MM.1S (cell line): ENCODE results near the gene DSCAML1.

Experiments used
- DNase-seq: peaks from one replicate; pipeline ENCODE4 v3.0.0-alpha.2; 2015
- H2AFZ ChIP-seq: fragments of 300-600 bp; sonication (generic); 2 replicates; pipeline ENCODE4 v1.6.0; 2016; ENCODE audit warnings: antibody characterized with exemption, low read length
- H3F3A ChIP-seq: fragments of 300-600 bp; sonication (generic); 2 replicates; pipeline ENCODE4 v1.6.1; 2016; ENCODE audit warnings: mild to moderate bottlenecking, antibody characterized with exemption, low read length, moderate library complexity, mixed read lengths; ENCODE audit not compliant: insufficient read depth
- H3K27ac ChIP-seq: fragments of 300-600 bp; sonication (generic); 2 replicates; pipeline ENCODE4 v1.5.1; 2016; ENCODE audit warnings: mild to moderate bottlenecking, low read length
- H3K27me3 ChIP-seq: fragments of 300-600 bp; sonication (generic); replicated peaks from 2 replicates; pipeline ENCODE4 v1.6.0; 2016; ENCODE audit warnings: low read length; ENCODE audit not compliant: insufficient read depth
- H3K36me3 ChIP-seq: fragments of 300-600 bp; sonication (generic); replicated peaks from 2 replicates; pipeline ENCODE4 v1.6.1; 2016; ENCODE audit warnings: mild to moderate bottlenecking, low read length, mixed read lengths; ENCODE audit not compliant: insufficient read depth
- H3K4me1 ChIP-seq: fragments of 300-600 bp; sonication (generic); 2 replicates; pipeline ENCODE4 v1.6.1; 2016; ENCODE audit warnings: low read length, mixed read lengths
- H3K4me2 ChIP-seq: fragments of 300-600 bp; sonication (generic); 2 replicates; pipeline ENCODE4 v1.6.0; 2016; ENCODE audit warnings: low read depth, low read length
- H3K4me3 ChIP-seq: fragments of 300-600 bp; sonication (generic); 2 replicates; pipeline ENCODE4 v1.5.1; 2016; ENCODE audit warnings: low read length, mixed read lengths
- H3K79me2 ChIP-seq: fragments of 300-600 bp; sonication (generic); 2 replicates; pipeline ENCODE4 v1.6.1; 2016; ENCODE audit warnings: mixed run types, low read length, mixed read lengths
- H3K9ac ChIP-seq: fragments of 300-600 bp; sonication (generic); 2 replicates; pipeline ENCODE4 v1.6.1; 2016; ENCODE audit warnings: low read length, mixed read lengths
- H3K9me2 ChIP-seq: fragments of 300-600 bp; sonication (generic); replicated peaks from 2 replicates; pipeline ENCODE4 v1.6.1; 2016; ENCODE audit warnings: mild to moderate bottlenecking, low read length, mixed read lengths; ENCODE audit not compliant: insufficient read depth
- H3K9me3 ChIP-seq: fragments of 300-600 bp; sonication (generic); replicated peaks from 2 replicates; pipeline ENCODE4 v1.6.1; 2016; ENCODE audit warnings: mild to moderate bottlenecking, low read length, mixed read lengths; ENCODE audit not compliant: insufficient read depth
- H4K20me1 ChIP-seq: fragments of 300-600 bp; sonication (generic); 2 replicates; pipeline ENCODE4 v1.6.1; 2016; ENCODE audit warnings: mild to moderate bottlenecking, low read length, moderate library complexity, mixed read lengths; ENCODE audit not compliant: insufficient read depth
- EZH2 ChIP-seq: fragments of 300-600 bp; sonication (generic); optimal IDR thresholded peaks from 2 replicates; pipeline ENCODE3; 2017; ENCODE audit warnings: low read depth, mild to moderate bottlenecking, antibody characterized with exemption, low read length, mixed read lengths
- EZH2phosphoT487 ChIP-seq: fragments of 300-600 bp; sonication (generic); IDR thresholded peaks from 2 replicates; pipeline ENCODE4 v1.6.1; 2018; ENCODE audit warnings: antibody characterized with exemption, low read length
- TF ChIP-seq, protein P1 (sequence below): fragments of 300-600 bp; sonication (generic); IDR thresholded peaks from 2 replicates; pipeline ENCODE4 v1.5.1; 2016; ENCODE audit warnings: antibody characterized with exemption, low read length, mixed read lengths

The DSCAML1 gene

DNA sequence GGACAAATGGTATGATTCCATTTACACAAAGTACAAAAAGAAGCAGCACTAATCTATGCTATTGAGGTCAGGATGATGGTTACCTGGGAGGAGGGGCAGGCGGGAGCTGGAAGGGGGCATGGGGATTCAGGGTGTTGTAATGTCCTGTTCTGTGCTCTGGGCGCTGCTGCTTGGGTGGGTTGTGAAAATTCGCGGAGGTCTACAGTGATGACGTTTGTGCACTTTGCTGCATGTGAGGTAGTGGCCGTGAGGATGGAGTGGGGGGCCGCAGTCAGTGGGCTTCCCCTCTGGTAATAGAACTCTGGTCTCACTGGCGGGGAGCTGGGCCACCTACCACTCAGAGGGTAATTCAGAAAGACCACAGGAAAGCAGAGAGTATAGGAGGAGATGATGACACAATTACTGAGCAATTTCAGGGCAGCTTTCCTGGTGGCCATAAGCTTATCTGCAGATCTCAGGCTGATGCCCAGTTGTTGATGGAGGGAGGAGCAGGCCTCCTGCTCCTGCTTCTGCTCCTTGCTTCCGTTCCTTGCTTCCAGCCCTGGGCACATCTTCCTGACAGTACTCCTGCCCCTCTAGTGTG, 347.8 kb downstream of the DSCAML1 start:
- no peaks in the 10 kb centered on the region for H3K9me3 ChIP-seq
- H3K9ac ChIP-seq: no peak overlapping the region
- no peaks in the 10 kb centered on the region for H3K79me2 ChIP-seq
- H3K4me3 ChIP-seq: no peak overlapping the region
- no peaks in the 10 kb centered on the region for H4K20me1 ChIP-seq
- TF ChIP-seq EZH2 (no peak), EZH2phosphoT487 (no peak)
- TF ChIP-seq, protein P1, sequence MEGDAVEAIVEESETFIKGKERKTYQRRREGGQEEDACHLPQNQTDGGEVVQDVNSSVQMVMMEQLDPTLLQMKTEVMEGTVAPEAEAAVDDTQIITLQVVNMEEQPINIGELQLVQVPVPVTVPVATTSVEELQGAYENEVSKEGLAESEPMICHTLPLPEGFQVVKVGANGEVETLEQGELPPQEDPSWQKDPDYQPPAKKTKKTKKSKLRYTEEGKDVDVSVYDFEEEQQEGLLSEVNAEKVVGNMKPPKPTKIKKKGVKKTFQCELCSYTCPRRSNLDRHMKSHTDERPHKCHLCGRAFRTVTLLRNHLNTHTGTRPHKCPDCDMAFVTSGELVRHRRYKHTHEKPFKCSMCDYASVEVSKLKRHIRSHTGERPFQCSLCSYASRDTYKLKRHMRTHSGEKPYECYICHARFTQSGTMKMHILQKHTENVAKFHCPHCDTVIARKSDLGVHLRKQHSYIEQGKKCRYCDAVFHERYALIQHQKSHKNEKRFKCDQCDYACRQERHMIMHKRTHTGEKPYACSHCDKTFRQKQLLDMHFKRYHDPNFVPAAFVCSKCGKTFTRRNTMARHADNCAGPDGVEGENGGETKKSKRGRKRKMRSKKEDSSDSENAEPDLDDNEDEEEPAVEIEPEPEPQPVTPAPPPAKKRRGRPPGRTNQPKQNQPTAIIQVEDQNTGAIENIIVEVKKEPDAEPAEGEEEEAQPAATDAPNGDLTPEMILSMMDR: no peak
- no peak overlapping the region for H3K27ac ChIP-seq
- H3K4me2 ChIP-seq: no peak overlapping the region
- DNase-seq: no peak
- H3K27me3 ChIP-seq: peaks cover 52% of the 10 kb centered on the region
- no peaks in the 10 kb centered on the region for H3K36me3 ChIP-seq
- no peak overlapping the region for H2AFZ ChIP-seq
- no peaks in the 10 kb centered on the region for H3K9me2 ChIP-seq
- H3K4me1 ChIP-seq: no peaks in the 10 kb centered on the region
- no peaks in the 10 kb centered on the region for H3F3A ChIP-seq

- Histone ChIP-seq H3K36me3 (no peaks in the 10 kb centered on the region), H3K4me2 (no peak overlapping the region), H3K9ac (no peak overlapping the region), H3K4me1 (no peaks in the 10 kb centered on the region), H3K27me3 (peaks cover 77% of the 10 kb centered on the region), H3K27ac (no peak overlapping the region), H3K9me2 (no peaks in the 10 kb centered on the region), H3K79me2 (no peaks in the 10 kb centered on the region), H3F3A (no peaks in the 10 kb centered on the region), H2AFZ (no peak overlapping the region), H3K4me3 (no peak overlapping the region), H3K9me3 (no peaks in the 10 kb centered on the region), H4K20me1 (no peaks in the 10 kb centered on the region)
- TF ChIP-seq EZH2 (no peak), EZH2phosphoT487 (no peak)
- TF ChIP-seq, protein P1: no peak
- no peak for DNase-seq
These were observed 352.0 kb downstream of the DSCAML1 start for GRCh38 chr11:117444711-117445658.

GRCh38 chr11:117444256-117444655, 352.8 kb downstream of the DSCAML1 start:
- Histone ChIP-seq H3K4me3 (no peak overlapping the region), H3K9ac (no peak overlapping the region), H3K27ac (no peak overlapping the region), H3K4me1 (no peaks in the 10 kb centered on the region), H3F3A (no peaks in the 10 kb centered on the region), H4K20me1 (no peaks in the 10 kb centered on the region), H3K4me2 (no peak overlapping the region), H3K9me3 (no peaks in the 10 kb centered on the region), H3K36me3 (no peaks in the 10 kb centered on the region), H3K27me3 (peaks cover 78% of the 10 kb centered on the region), H3K79me2 (no peaks in the 10 kb centered on the region), H2AFZ (no peak overlapping the region), H3K9me2 (no peaks in the 10 kb centered on the region)
- TF ChIP-seq, protein P1: no peak
- no peak for TF ChIP-seq EZH2phosphoT487
- DNase-seq: no peak
